ENCODE data around the gene MCMBP.
"Not testable (repeated sequence)": the region's sequence is repeated elsewhere in the genome, so short reads cannot be mapped to it uniquely, and the experiment has no call there.

MCMBP gene

DNA sequence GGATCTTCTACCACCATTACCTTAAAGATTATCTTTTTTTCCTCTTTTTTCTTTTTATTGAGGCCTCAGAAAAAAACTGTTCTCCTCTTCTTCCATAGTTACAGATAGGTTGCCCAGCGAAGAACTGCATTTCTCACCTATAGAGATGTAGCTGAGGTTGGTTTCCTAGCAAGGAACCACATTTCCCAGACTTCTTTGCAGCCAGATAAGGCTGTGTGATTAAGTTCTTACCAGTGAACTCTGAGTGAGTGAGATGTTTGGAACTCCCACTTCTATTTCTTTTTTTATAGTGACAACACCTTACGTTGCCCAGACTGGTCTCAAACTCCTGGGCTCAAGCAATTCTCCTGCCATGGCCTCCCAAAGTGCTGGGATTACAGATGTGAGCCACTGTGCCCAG lies 5.9 kb upstream of the MCMBP start:
- Histone ChIP-seq H3K9ac (no peak overlapping the region), H3K4me3 (IDR thresholded peaks at IDR 0.05; ENCODE audit: insufficient read depth, low read depth, low read length) (no peak overlapping the region), H3K27ac (no peak overlapping the region), H3K4me2 (no peak overlapping the region), H3K4me1 (ENCODE audit: low read depth, poor library complexity, severe bottlenecking) (peaks cover 7% of the 10 kb centered on the region), H3K27me3 (ENCODE audit: insufficient read depth, low read depth) (no peaks in the 10 kb centered on the region), H4K20me1 (ENCODE audit: insufficient read depth) (no peaks in the 10 kb centered on the region), H3K79me2 (ENCODE audit: insufficient read depth, low read depth) (no peaks in the 10 kb centered on the region), H2AFZ (ENCODE audit: low read depth) (no peak overlapping the region), H3K36me3 (ENCODE audit: insufficient read depth) (no peaks in the 10 kb centered on the region)
- TF ChIP-seq, protein P1, sequence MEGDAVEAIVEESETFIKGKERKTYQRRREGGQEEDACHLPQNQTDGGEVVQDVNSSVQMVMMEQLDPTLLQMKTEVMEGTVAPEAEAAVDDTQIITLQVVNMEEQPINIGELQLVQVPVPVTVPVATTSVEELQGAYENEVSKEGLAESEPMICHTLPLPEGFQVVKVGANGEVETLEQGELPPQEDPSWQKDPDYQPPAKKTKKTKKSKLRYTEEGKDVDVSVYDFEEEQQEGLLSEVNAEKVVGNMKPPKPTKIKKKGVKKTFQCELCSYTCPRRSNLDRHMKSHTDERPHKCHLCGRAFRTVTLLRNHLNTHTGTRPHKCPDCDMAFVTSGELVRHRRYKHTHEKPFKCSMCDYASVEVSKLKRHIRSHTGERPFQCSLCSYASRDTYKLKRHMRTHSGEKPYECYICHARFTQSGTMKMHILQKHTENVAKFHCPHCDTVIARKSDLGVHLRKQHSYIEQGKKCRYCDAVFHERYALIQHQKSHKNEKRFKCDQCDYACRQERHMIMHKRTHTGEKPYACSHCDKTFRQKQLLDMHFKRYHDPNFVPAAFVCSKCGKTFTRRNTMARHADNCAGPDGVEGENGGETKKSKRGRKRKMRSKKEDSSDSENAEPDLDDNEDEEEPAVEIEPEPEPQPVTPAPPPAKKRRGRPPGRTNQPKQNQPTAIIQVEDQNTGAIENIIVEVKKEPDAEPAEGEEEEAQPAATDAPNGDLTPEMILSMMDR (conservative IDR thresholded peaks at IDR 0.05; ENCODE audit: low read depth, low read length), result no peak

DNA sequence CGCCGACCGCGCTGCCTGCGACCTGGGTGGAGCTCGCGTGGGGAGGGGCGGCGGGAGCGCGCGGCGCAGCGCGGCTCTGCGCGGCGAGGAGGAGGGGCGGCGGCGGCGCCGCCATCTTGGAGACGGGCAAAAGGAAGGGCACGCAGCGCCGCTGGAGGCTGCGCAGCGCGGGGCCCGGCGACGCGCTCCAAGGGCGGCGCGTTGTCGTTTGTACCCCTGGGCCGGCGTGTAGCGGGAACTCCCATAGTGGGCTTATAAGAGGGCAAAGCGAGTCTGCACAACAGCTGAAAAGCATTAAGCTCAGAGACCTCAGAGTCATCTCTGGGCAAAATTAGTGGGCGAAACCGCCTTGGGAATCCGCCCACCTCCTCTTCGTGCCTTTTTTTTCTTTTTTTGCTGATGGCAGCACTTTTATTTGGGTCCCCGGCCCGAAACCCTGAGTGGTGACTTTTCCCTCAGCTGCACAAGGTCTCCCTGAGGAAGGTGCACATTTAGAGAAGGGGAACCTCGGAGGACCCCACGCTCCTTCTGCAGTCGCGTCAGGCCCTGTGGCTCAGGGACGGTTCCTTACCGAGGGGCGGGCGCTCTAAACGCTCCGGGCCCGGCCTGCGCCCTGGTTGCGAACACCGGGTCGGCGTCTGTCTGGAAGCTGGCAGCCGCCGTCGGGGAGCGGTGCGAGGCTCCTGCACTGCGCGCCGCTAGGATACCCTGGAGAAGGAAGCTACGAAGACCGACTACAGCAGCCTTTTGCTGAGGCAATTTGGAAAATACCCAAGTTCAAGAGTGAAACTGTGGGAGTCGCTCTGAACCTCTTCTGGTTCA lies 428 bp upstream of the MCMBP start:
- H3K4me3 ChIP-seq (IDR thresholded peaks at IDR 0.05; ENCODE audit: insufficient read depth, low read depth, low read length), result no peak overlapping the region
- H3K4me1 ChIP-seq (ENCODE audit: low read depth, poor library complexity, severe bottlenecking), result peaks cover 33% of the 10 kb centered on the region
- no peaks in the 10 kb centered on the region for H3K27me3 ChIP-seq (ENCODE audit: insufficient read depth, low read depth)
- H3K27ac ChIP-seq, result peak overlapping the region; percentile 89
- peak overlapping the region; percentile 89 for H2AFZ ChIP-seq (ENCODE audit: low read depth)
- TF ChIP-seq, protein P1 (conservative IDR thresholded peaks at IDR 0.05; ENCODE audit: low read depth, low read length), result no peak
- H4K20me1 ChIP-seq (ENCODE audit: insufficient read depth), result peaks cover 34% of the 10 kb centered on the region
- H3K79me2 ChIP-seq (ENCODE audit: insufficient read depth, low read depth), result peaks cover 42% of the 10 kb centered on the region
- peak overlapping the region; percentile 98 for H3K4me2 ChIP-seq
- H3K36me3 ChIP-seq (ENCODE audit: insufficient read depth), result no peaks in the 10 kb centered on the region
- H3K9ac ChIP-seq, result peak overlapping the region; percentile 82

DNA sequence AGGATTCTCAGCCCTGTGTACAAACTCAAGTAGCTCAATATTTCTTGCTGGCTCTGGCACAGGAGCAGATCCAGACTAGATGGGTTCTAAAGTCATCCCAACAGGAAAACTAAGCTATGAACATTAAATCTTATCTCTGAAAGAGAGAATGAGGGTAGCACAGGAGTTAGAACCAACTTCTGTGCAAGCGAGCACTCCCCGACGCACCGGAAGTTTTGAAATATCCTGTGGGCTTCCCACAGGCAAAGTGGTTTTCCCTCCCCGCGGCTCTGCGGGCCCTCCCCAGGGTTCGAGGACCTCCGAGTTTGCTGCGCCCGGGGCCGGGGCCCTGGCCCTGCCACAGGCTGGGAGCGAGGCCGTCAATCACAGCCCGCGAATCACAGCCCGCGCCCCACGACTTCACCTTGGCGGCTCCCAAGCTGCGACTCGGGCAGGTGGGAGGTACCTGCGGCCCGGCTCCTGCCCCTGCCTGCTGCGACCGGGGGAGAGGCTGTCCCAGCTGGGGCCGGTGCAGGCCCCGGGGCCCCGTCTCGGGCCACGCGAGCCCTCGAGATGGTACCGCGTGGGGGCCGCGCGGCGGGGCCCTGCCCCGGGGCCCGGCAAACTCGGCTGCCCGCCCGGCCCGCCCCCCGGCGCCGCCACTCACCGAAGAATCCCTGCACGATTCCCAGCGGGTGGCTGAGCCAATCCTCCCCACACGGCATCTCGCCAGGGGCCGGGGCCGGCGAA lies 598 bp downstream of the MCMBP start:
- Histone ChIP-seq H3K9ac (peak overlapping the region; percentile 82), H4K20me1 (ENCODE audit: insufficient read depth) (peaks cover 42% of the 10 kb centered on the region), H3K27me3 (ENCODE audit: insufficient read depth, low read depth) (no peaks in the 10 kb centered on the region), H3K79me2 (ENCODE audit: insufficient read depth, low read depth) (peaks cover 52% of the 10 kb centered on the region), H3K4me1 (ENCODE audit: low read depth, poor library complexity, severe bottlenecking) (peaks cover 38% of the 10 kb centered on the region), H2AFZ (ENCODE audit: low read depth) (peak overlapping the region; percentile 42), H3K4me3 (IDR thresholded peaks at IDR 0.05; ENCODE audit: insufficient read depth, low read depth, low read length) (no peak overlapping the region), H3K4me2 (peak overlapping the region; percentile 97), H3K27ac (peak overlapping the region; percentile 89), H3K36me3 (ENCODE audit: insufficient read depth) (no peaks in the 10 kb centered on the region)
- TF ChIP-seq, protein P1 (conservative IDR thresholded peaks at IDR 0.05; ENCODE audit: low read depth, low read length), result no peak

DNA sequence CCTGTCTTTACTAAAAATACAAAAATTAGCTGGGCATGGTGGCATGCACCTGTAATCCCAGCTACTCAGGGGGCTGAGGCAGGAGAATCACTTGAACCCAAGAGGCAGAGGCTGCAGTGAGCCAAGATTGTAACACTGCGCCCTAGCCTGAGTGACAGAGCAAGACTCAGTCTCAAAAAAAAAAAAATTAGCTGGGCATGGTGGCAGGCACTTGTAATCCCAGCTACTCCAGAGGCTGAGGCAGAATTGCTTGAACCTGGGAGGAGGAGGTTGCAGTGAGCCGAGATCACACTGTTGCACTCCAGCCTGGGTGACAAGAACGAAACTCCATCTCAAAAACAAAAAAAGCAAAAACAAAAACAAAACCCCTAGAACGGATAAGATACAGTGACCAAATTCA lies 3.2 kb downstream of the MCMBP start:
- peaks cover 78% of the 10 kb centered on the region for H3K79me2 ChIP-seq (ENCODE audit: insufficient read depth, low read depth)
- not testable (repeated sequence) for H2AFZ ChIP-seq (ENCODE audit: low read depth); H3K27ac ChIP-seq; H3K4me3 ChIP-seq (IDR thresholded peaks at IDR 0.05; ENCODE audit: insufficient read depth, low read depth, low read length); H3K36me3 ChIP-seq (ENCODE audit: insufficient read depth); H3K9ac ChIP-seq; H3K27me3 ChIP-seq (ENCODE audit: insufficient read depth, low read depth)
- H3K4me2 ChIP-seq, result peak overlapping the region; percentile 38; the same call in 1 of the 2 replicates
- H4K20me1 ChIP-seq (ENCODE audit: insufficient read depth), result peaks cover 56% of the 10 kb centered on the region
- H3K4me1 ChIP-seq (ENCODE audit: low read depth, poor library complexity, severe bottlenecking), result peaks cover 42% of the 10 kb centered on the region

Measured in KMS-11 (cell line).